HEK293 (cell line): ENCODE data around the gene HS3ST4.

ENCODE experiments used
- CTCF ChIP-seq: fragments of 450-650 bp; formaldehyde crosslinking; IDR thresholded peaks from 2 replicates; pipeline ENCODE4 v1.5.1; 2016; ENCODE audit warnings: missing biosample characterization, missing genetic modification characterization
- KLF16 ChIP-seq: fragments of 450-650 bp; formaldehyde crosslinking; IDR thresholded peaks from 2 replicates; pipeline ENCODE4 v1.5.1; 2017; ENCODE audit warnings: missing biosample characterization, missing genetic modification characterization
- ZNF2 ChIP-seq: fragments of 450-650 bp; formaldehyde crosslinking; IDR thresholded peaks from 2 replicates; pipeline ENCODE4 v1.5.1; 2016; ENCODE audit warnings: missing biosample characterization, missing genetic modification characterization

- no peak for TF ChIP-seq ZNF2 (tag by site-specific recombination)
- no peak for TF ChIP-seq KLF16 (tag by site-specific recombination)
- no peak for TF ChIP-seq CTCF
These were observed 219.2 kb downstream of the HS3ST4 start for GRCh38 chr16:25910971-25911370.
